ENCODE results near the gene CSNK1G3.
A peak's percentile ranks its signal among the peaks of the same experiment; 100 is the strongest.

CSNK1G3 gene

DNA sequence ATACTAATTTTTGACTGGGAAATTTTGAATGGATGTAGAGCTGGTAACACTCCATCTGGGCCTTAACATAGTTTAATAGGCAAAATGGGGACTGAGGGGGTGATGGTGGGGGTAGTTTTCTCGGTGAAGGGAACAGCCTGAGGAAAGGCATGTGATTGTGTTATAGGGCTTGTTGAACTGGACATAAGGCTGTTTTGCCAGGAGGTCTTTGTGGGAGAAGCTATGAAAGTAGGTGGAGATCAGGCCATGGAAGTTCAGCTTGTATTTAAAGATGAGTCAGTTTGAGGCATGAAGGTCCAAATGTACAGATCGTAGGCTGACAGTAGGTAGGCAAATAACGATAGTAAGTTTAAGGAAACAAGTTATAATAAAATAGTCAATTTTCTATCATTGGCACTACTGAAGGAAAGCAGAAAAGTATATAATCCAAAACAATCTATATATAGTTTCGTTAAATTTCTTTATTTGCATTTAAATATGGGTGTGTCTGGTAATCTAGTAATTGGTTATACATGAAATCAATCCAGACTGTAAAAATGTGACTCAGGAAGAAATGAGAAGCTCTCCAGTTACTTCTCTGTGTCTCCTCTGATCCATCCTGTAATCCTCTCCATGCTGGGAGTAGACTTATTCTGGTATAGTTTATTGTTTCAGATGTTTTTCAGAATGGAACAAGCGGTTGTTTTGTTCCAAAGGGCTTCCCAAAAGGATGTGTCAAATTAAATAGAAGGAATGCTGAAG, 2.8 kb downstream of the CSNK1G3 start:
- no peak for DNase-seq

DNA sequence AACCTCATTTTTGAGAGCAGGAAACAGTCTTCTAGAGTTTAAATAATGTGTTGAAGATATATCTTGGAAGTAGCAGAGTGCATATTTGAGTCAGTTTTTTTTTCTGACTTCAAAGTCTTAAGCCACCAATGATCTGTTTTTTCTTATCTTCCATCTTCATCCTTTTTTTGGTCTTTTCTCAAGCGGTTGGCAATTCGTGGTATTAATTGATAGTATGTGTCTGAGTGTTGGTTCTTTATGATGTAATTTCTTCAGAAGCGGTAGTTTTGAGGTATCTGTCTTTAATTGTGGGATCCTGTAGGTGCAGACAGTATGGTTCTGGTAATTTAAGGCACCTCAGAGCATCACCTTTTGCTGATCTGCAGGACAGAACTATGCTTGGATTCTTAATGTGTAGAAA, 3.9 kb downstream of the CSNK1G3 start:
- DNase-seq, result peak; percentile 72

DNA sequence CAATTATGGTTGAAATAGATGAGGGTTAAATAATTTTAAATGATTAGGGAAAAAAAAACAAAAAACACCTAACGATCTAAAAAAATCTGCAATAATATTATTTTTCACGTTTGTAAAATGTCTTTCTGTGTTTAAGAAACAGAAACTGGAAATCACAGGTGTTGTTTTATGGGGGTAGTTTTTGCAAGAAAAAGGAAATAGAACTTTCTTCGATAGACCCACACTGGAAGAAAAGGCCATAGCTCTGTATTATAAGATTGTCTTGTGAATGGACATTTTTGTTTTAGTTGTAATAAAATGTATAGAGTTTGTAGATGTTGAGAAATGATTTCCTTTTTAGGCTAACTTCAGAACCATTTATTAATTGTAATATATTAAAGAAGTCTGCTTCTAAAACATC, 5.5 kb downstream of the CSNK1G3 start:
- DNase-seq, result no peak

DNA sequence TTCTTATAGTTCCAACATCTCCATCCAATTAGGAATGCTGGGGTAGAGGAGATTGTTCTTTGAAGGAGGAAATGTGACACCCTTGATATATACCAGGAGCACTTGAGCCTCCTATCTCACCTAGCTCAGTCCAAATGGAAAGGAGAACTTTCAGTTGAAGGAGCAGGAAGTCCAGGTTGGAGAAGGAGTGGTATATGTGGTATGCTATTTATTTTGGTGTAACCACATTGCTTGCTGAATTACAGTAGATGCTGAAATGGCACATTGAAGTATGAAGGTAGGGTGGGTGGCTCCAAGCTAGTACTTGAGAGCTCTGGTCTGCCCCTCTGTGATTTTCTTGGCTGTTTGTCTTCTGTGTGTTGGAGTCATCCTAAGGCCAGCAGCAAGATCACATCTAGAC, 6.1 kb downstream of the CSNK1G3 start:
- DNase-seq, result no peak

DNA sequence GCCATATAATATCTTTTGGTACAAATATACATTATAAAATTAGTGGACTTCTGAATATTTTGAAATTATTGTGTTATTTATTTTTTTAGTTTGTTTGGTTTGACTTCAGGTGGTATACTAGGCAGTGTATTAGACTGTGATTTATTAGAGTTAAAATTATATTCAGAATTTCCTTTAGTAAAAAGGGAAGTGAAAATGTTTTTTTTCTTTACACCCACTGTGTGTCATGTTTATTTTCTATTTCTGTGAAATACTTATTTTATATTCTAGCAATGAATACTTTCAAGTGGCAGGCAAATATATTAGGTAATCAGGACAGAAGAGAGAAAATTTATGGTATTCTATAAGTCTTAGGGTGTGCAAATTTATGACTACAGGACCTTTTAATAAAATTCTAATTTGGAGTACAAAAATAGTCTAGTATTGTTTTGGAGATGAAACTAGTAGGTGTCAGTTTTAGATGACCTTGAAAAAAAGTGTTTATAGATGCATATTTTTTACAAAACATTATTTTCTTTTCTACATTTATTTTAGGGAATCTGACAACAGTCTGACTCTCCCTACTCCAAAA, 8.8 kb downstream of the CSNK1G3 start:
- DNase-seq, result no peak

DNA sequence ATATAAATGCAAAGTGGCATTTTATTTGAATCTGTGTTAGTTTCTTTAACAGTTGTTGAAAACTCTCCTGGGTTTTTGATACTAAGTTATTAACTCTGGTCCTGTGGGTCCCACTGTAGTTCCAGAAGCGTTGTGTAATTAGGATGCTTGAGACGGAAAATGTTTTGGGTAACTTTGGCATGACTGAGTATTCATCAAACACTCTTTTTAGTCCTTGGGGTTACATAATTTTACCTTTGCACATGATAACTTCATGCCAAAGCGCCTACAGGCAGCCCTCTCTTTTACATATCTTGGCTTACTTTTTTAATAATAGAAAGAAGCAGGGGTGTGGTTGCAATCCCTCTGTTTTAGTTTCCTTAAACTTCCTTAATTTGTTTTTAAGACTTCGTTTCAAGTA, 12.2 kb downstream of the CSNK1G3 start:
- DNase-seq, result no peak

DNA sequence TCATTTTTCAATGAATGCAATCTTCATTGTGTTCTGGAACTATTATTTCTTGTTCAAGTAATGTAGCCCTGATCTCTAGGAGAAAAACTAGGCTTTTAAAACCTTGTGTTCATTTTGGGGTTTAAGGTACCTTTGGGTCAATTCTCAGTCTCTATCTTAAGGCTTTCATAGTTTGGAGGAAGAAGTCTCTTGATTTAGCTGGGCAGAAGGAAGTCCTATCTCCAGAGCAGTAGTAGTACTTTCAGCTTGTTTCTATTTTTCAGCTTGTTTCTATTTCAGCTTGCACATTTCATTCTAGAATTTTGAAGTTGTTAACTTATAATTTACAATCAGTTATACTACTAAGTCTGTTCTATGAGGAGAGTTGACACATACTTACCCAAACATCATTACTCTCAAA, 15.2 kb downstream of the CSNK1G3 start:
- no peak for DNase-seq

DNA sequence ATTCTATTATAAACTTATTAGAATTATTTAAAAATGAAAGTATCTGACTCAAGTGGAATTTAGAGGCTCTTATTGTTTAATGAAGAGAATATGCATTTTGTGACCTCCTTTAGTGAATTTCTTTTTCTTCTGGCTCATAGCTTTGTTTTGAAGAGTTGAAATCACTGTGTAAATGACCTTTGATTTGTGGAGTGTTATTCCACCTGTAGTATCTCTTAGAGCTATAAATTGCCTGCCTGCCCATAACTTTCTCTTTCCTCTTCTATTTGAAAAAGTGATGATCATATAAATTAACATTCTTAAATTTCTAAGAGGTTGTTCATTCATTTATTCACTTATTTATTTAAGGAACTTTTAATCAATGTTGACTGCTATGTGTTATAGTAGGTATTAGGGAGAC, 16.1 kb downstream of the CSNK1G3 start:
- DNase-seq, result no peak

DNA sequence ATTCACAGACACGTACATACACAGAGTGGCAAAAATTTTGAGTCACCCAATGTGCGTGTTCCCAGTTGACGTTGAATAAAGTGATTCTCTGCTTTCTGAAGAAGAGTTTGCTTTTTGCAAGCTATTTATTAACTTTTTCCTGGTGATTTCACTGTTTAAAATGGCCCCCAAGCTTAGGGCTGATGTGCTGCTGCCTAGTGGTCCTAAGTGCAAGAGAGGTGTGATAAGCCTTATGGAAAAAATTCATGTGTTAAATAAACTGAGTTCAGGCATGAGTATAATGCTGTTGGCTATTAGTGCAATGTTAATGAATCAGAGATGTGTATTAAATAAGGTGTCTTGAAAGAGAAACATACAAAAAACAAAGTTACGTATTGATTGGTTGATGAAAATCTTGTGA, 16.9 kb downstream of the CSNK1G3 start:
- no peak for DNase-seq

DNA sequence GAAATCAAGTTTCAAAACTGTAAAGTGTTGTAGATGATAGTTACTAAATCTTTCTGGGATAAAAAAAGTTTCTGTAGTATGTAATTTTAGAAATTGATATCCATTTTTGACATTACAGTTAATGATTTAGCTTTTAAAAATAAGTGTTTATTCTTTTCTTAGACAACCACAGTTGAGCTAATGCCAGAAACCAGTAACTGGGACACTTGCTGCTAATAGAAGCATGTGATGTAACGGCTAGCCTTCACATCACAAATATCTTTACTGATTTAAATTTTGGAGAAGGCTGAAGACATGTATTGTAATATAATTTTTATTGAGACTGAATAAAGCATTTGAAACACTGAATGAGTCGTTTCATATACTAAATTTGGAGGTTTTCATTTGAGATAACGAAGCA, 18.8 kb downstream of the CSNK1G3 start:
- no peak for DNase-seq

DNA sequence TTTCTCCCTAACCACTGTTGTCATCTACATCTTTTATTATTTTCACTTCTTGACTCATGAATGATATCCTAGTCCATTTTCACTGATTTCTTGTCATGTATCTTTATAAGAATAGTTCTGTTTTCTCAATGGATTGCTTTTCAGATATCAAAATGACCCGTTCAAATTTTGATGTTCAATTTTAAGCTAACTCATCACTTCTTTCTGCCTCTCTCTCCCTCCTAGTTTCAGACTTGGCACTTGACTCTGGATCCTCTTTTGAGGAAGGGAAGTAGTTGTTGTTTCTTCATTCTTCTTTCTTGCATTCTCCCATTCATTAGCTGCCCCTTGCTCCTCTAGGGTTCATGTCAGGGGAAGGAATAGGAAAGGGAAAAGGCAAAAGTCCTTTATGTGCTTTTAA, 23.7 kb downstream of the CSNK1G3 start:
- DNase-seq, result no peak

DNA sequence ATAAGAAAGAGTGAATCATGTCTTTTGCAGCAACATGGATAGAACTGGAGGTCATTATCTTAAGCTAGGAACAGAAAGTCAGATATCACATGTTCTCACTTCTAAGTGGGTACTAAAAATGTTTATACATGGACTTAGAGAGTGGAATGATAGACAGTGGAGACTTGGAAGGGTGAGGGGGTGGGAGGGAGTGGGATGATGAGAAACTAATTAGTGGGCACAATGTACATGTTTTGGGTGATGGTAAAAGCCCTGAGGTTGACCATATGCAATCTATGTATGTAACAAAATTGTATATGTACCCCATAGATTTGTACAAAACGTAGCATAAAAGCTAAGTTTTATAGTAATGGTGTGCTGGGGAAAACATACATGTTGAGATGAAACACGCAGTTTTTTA, 25.3 kb downstream of the CSNK1G3 start:
- no peak for DNase-seq

DNA sequence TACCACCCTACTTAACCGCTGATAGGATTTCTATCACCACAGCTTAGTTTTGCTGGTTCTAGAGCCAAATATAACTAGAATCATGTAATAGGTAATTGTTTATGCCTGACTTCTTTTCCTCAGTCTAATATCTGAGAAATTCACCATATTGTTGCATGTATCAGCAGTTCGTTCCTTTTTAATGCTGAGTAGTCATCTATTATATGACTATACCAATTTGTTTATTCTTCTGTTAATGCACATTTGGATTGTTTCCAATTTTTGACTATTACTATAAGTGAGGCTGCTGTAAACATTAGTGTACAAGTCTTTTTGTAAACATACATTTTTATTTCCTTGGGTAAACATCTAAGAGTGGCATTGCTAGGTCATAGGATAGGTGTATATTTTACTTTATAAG, 25.9 kb downstream of the CSNK1G3 start:
- no peak for DNase-seq

DNA sequence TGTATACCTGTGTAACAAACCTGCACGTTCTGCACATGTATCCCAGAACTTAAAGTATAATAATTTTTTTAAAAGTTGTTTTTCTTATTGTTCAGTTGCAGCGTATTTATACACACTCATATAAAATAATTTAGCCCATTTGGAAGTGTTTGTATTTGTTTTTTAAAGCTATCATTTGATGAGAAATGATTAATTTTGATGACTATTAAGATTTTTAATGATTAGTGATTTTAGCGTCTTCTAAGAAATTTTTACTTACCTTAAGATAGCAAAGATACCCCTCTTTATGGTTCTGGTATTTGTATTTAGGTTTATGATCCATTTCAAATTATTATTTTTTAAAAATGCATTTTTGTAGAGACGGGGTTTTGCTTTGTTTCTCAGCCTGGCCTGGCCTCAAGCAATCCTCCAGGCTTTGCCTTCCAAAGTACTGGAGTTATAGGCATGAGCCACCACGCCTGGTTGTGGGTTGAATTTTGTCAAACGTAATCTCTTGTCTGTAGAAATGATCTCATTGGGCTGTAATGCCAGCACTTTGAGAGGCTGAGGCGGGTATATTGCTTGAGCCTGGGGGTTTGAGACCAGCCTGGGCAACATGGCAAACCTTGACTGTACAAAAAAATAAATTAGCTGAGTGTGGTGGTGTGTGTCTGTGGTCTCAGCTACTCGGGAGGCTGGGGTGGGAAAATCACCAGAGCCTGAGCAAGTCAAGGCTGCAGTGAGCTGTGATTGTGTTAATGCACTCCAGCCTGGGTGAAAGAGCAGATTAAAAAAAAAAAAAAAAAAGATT, 26.9 kb downstream of the CSNK1G3 start:
- no peak for DNase-seq

DNA sequence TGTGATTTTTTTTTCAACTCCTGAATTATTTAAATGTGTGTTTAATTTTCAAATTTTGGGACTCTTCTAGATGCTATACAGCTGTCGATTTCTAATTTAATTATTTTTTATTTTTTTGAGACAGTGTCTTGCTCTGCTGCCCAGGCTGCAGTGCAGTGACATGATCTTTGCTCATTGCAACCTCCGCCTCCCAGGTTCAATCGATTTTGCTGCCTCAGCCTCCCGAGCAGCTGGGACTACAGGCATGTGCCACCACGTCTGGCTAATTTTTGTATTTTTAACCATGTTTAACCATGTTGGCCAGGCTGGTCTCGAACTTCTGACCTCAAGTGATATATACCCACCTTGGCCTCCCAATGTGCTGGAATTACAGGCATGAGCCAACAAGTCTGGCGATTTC, 28.6 kb downstream of the CSNK1G3 start:
- no peak for DNase-seq

DNA sequence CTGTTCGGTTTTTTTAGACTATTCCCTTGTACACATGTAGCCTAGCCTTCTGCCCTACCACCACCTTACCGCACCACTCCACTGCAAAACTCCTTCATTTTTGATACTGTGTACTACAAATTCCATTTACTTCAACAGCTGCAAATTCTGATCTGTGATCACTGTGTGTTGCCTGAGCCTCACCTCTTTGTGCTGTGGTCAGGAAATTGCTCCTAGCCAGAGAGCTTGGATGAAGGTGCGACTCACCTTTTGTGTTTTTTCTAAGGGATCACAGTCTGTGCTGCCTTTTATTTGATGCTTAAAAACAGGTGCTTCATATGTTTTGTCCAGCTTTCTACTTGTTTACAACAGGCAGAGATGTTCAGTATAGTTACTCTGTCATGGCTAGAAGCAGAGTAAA, 31.5 kb downstream of the CSNK1G3 start:
- no peak for DNase-seq

DNA sequence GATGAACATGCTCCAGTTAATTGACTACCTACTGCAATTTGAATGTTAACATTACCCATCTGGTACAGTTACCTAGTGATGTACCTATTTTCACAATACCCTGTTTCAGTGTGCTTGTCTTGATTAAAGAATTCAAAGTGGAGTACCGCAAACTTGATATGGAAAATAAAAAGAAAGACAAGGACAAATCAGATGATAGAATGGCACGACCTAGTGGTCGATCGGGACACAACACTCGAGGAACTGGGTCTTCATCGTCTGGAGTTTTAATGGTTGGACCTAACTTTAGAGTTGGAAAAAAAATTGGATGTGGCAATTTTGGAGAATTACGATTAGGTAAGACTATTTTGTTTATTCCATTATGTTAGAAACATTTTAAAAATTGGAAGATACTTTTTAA, 33.5 kb downstream of the CSNK1G3 start:
- DNase-seq, result peak; percentile 16

DNA sequence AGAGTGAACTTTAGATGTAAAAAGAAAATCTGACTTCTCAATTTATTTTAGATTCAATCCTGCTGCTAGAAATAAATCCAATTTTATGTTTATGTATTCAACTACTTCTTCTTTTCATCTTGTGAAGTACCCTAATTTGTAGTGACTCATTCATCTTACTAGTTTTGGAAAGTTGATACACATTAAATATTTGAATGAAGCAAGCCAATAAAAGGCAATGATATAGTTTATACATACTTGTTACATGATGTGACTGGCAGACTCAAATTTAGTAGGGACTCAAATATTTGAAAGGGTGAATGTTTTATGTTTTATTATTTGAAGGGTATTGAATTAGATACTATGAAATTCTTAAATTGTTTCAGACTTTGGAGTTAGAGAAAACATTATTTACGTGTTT, 34.7 kb downstream of the CSNK1G3 start:
- DNase-seq, result no peak

DNA sequence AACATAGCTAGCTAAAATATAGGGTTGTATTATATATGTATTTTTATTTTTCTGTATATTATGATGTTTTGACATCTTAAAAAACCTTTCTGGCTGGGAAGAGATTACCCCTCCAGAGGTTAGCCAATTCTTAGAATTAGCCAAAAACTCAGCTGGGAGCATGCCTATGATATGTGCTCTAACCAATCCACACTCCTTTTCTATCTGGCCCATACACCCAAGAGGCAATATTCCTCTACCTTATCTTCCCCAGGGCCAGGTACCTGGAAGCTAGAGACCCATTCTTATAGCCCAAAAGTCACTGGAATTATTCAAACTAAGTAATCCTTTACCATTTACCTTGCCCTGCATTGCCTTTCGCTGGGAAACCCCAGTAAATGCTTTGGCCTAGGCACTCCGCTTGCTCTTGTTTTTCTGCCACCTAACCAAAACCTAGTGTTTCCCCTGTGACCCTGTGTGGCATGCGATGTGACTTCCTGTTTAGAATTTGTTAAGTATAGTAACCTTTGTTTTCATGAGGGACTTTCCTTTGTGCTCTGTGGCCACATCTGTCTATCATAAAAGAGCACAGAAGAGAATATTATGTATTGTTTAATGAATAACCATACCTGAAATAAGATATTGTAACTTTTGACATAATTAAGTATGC, 37.4 kb downstream of the CSNK1G3 start:
- DNase-seq, result peak; percentile 77

DNA sequence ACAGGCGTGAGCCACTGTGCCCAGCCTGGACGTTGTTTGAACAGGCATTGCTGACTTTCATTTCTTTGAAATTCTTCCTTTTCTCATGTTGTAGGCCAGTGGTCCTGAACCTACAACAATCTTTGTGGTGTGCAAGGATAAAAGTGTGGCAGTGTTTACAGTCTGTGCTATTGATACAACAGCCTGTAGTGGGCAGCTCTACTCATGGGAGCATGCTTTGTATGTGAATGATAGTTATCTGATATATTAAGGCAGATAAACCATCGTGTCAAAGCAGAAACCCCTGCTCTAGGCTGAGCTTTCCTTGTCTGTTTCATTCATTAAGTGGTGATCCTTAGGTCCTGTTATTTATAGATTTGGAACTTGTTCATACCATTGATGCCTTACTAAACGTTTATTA, 42.6 kb downstream of the CSNK1G3 start:
- no peak for DNase-seq

DNA sequence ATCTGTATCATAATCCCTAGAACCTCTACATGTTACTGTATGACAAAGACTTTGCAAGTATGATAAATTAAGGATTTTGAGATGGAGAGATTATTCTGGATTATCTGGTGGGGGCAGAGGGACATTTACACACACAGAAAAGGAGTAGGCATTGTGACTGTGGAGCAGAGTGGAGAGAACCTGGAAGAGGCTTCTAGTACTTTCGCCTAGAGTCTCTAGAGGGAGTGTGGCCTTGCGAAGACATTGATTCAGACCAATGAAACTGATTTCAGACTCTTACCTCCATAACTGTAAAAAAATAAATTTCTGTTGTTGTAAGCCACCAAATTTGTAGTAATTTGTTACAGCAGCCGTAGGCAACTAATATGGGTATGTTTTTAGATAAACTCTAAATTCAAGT, 45.9 kb downstream of the CSNK1G3 start:
- DNase-seq, result no peak

DNA sequence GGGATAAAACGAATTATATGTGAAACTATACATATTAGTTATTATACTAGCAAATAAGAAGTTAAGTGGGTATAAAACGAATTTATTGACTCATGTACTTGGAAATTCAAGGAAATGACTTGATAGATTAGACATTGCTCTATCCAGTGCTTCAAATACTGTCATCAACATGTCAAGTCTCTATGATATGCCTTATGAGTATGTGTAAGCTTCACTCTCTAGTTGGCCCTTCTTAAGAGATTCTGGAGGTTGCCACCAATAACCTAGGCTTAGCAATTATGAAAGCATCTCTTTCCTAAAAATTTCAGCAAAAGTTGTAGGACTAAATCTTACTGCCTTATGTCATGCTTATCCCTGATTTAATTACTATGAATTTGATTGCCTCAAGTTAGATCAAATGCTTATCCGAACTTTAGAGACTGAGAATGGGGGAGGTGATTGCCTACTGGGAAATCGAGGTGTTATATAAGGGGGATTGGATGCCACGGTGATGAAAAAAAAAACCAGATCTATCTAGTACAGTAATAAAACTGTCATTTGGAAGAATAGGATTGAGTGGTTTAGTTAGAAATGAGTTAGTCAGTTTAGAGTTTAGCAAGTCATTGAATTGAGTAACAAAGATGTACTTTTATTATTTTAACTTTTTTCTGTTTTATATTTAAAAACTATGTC, 46.9 kb downstream of the CSNK1G3 start:
- no peak for DNase-seq

DNA sequence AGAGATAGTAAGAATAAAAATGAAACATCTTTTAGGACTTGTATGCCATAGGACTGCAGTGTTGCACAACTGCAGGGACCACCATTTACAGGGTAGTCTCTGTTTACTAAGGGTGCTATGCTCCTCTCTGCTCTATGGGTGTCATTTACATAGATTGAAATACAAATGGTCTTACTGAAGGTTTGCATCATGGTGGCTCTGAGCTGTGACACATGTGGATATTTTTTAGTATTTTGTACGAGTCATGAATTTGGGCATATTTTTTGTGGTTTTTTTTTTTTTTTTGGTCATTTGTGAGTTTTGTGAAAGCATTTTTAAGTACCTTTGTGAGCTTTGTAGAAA, 47.4 kb downstream of the CSNK1G3 start:
- DNase-seq, result no peak
